H1 (cell line): ENCODE measurements around the gene DPY19L1. TPM values are rescaled to one million over a fixed set of nuclear protein-coding genes. Genes with fewer than 3 reads are reported as not detected.

Source experiments
- CTBP2 ChIP-seq: IDR thresholded peaks from 2 replicates; pipeline ENCODE4 v1.7.0; 2011; ENCODE audit warnings: borderline replicate concordance, mild to moderate bottlenecking, moderate library complexity, mixed read lengths, low read length; ENCODE audit not compliant: insufficient read depth, insufficient read length
- CTCF ChIP-seq, 3 experiments: IDR thresholded peaks; 1 replicate in 2 of 3; 2 replicates in 1 of 3; pipeline versions ENCODE4 v1.5.1 to v1.6.1; 2011; ENCODE audit warnings: low read length in 3 of 3, mild to moderate bottlenecking in 3 of 3, inconsistent platforms in 2 of 3, low read depth in 1 of 3, moderate library complexity in 1 of 3; ENCODE audit not compliant: insufficient read depth in 1 of 3; ENCODE audit errors: control extremely low read depth in 1 of 3
- NANOG ChIP-seq: IDR thresholded peaks from 2 replicates; pipeline ENCODE4 v1.6.1; 2011; ENCODE audit warnings: low read length, low read depth, mild to moderate bottlenecking, inconsistent platforms; ENCODE audit not compliant: insufficient read depth, poor library complexity, severe bottlenecking
- SAP30 ChIP-seq: fragments of 300-600 bp; sonication (generic); IDR thresholded peaks from 2 replicates; pipeline ENCODE4 v1.7.1; 2012; ENCODE audit warnings: low read length, moderate library complexity, mild to moderate bottlenecking, inconsistent platforms; ENCODE audit not compliant: insufficient read depth, insufficient replicate concordance
- SIRT6 ChIP-seq: IDR thresholded peaks from one replicate; pipeline ENCODE4 v1.7.1; 2012; ENCODE audit warnings: low read length, inconsistent platforms
- SP4 ChIP-seq: IDR thresholded peaks from 2 replicates; pipeline ENCODE4 v1.6.1; 2012; ENCODE audit warnings: low read length, inconsistent platforms
- TCF12 ChIP-seq: IDR thresholded peaks from 2 replicates; pipeline ENCODE4 v1.6.1; 2011; ENCODE audit warnings: low read depth, mild to moderate bottlenecking, low read length
- polyA plus RNA-seq, 7 experiments: library from polyadenylated mRNA; depleted of rRNA in 3 of 7; stranded (reverse) in 5 of 7; unstranded in 2 of 7; fragments of >200 nt in 5 of 7; fragments of 200-250 nt in 2 of 7; gene quantifications; 1 replicate in 5 of 7; 2 replicates in 1 of 7; 4 replicates in 1 of 7; pipeline versions ENCODE4 v1.2.1 to v1.2.3, GENCODE V29; 2011 to 2013; ENCODE audit warnings: missing spikeins in 2 of 7, mixed read lengths in 2 of 7
- total RNA-seq: library from RNA; stranded (reverse); fragmentation: NEBNext Ultra II Directional; extraction: Animal tissue kit (Norgen Biotek cat#: 25700); gene quantifications from 2 replicates; pipeline ENCODE4 v1.2.1, GENCODE V29; 2021

The DPY19L1 gene
- total and polyA plus RNA-seq, 2 of the 8 experiments (the other 6 are each of a cell fraction or from before 2014, with no cell fraction given): 14.1 to 23.3 TPM

DNA sequence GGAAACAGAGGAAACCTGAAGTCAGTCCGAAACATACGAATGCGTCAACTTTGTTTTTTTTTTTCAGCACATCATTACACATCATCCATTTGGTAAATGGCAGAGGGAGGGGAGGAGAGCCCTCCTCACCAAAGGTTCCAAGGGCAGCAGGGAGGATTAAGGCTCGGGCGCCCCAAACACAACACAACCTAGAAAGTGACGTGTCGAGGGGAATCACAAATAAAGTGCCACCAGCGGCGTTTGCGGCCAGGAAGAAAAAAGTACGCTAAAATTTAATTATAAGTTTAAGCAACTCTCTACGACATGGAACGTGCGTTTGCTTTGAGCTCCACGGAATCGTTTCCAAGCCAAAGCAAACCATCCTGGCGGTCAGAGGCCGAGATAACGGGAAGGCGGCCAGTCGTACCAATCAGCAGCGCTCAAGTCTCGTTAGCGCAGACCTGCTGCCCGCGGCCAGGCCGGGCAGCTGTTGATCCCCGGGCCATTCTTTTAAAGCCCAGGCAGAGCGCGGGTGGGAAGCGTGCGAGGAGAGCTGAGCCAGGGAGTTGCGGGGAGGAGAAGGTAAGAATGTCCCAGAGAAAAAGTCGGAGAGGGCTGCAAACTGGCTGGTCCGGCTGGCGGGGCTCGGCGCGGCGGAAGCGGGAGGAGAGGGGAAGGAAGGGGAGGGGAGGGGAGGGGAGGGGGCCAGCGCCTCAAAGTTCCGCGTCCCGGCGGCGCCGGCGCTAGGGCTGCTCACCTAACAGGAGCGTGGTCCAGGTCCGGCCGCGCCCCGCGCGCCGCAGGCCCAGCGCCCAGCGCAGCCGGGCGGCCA is 719 bp downstream of the DPY19L1 start (continued):
- TF ChIP-seq CTCF (IDR thresholded peaks at IDR 0.05; ENCODE audit: control extremely low read depth in 1 of 3, insufficient read depth in 1 of 3, low read depth in 1 of 3, low read length in 3 of 3) (no peak), TCF12 (no peak), SP4 (no peak), CTBP2 (no peak), SIRT6 (no peak), NANOG (no peak), SAP30 (no peak)
- TF ChIP-seq, all 59 proteins: peak for 10
